GM21447 (cell line): Measurements from ENCODE around the gene CD59.
"Not testable (repeated sequence)": the region's sequence is repeated elsewhere in the genome, so short reads cannot be mapped to it uniquely, and the experiment has no call there.

Experiments
- ATAC-seq: cut with Tn5 transposase; IDR thresholded peaks from one replicate; pipeline ENCODE4 v1.9.1; 2021; ENCODE audit not compliant: unreplicated experiment

The CD59 gene

GRCh38 chr11:33696411-33696810 lies 39.8 kb downstream of the CD59 start:
- no peak for ATAC-seq

DNA sequence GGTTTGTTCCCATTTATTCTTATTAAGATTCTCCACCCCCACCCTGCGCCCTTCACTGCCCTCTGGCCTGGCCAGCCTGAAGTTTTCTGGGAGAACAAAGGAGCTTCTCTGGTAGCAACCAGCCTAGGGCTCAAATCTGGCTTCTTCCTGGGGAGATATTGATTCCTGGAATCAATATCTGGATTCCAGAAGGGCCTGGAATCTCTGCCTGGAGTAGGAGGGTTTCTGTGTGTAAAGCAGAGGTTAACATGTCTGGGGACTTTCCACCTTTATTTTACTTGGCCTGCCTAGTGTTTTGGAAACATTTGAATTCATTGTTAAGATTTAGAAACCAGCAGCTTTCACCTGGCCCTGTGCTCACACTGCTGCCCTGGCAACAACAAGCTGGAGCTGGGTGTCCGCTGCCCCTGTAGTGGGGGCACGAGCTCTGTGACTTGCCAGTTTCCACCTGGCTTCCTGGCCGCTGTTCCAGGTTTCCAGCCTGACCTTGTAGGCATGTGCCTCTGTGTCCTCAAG lies 41.1 kb downstream of the CD59 start:
- ATAC-seq, result no peak

DNA sequence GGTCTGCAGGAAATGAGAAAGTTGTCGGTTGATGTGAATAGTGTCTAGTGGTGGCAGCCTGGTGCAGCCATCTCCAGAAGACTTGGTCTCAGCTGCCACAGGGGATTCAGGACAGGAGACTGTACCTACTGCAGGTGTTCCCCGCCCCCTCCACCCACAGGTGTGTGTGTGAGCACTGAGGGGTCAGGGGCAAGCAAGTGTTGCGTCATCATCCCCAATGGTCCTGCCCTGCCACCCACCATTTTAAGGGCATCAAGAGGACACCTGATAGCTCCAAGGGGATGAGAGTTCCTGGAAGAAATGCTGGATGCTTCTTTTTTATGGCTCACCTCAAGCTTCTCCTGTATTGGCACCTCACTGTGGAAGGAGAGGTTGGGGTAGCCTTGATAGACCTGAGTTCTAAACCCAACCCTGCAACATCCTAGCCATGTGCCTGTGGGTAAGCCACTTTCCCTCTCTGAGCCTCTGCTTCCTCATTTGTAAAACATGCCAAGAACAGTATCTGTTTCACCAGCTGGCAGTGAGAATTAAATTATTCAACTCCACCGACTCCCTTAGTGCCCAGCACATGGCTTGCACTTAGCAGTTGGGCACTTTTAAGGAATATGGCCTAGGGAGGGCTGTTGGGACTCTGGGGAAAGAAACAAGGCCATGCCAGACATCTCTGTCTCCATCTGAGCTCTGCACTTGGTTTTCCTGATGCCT lies 41.7 kb downstream of the CD59 start:
- no peak for ATAC-seq

DNA sequence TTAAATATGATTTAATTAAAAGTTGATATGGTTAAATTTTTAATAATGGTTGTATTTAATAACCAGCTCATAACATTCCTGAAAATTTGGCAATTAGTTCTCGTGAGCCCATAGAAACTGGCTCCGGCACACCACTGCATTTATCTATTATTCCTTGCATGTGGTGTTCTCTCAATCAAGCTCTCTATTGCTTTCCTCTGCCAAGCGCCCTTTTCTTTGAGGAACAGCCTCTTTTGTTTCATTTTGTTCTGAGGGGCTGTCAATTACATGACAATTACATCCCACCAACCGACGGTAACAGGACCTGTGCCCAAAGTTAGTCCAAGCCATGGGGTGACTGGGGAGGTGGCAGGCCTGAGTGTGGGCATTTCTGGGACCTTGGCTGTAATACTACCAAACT lies 43.7 kb downstream of the CD59 start:
- no peak for ATAC-seq

DNA sequence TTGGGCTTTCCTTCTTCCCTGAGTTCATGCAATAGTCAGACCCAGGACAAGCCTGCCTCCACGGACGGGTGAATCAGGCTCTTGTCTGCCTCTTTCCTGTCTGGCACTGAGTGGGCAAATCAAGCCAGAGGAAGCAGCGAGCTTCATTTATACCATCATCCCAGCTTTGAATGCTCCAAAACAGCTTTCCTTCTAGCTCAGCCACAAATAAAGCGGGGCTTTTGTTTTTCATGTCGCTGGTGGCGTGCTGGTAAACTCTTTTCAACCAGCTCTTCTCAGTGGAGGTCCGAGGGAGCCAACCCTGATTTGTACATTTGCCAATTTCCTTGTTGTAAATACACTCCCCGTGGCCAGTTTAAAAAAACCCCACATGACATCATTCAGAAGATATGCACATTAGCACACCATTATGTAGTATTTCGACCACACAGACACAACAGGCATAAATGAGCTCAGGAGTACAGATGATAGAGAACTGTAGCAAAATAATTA lies 44.2 kb downstream of the CD59 start:
- no peak for ATAC-seq

DNA sequence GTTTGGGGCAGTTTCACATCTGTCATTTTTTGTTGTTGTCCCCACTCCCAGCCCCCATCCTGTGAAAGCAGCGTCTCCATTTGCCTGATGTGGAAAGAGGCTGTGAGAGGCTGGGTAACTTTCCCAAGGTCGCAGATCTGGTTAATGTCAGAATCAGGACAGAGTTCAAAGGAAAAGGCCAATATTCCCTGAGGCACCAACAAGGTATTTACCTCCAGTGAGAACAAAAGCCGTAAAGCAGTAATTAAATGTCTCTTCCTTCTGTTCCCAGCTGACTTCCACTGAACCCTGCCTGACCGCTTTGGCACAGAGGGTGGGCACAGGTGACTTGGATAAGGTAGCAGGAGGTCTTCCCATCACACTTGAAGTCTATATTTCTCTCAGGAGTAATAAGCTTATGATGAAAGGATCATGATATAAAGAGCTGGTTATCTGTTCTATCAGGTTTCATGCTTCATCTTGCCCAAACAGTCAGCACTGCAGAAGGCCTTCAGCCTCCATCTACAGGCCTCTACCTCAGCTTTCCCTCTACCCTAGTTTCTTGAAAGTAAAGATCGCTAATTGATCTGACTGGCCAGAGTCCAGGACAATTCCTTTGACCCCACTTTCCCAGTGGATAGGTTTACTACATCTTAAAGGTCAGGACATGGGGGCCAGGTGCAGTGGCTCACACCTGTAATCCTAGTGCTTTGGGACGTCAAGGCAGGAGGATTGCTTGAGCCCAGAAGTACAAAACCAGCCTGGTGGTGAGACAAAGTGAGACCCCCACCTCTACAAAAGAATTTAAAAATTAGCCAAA lies 45.0 kb downstream of the CD59 start:
- no peak for ATAC-seq

- no peak for ATAC-seq
Observed at GRCh38 chr11:33690290-33691065, 45.7 kb downstream of the CD59 start.

GRCh38 chr11:33689501-33689900 lies 46.7 kb downstream of the CD59 start:
- ATAC-seq, result no peak

- ATAC-seq, result no peak
Observed at GRCh38 chr11:33689085-33689484, 47.1 kb downstream of the CD59 start.

- ATAC-seq, result no peak
Observed at GRCh38 chr11:33687733-33688479, 48.3 kb downstream of the CD59 start.

DNA sequence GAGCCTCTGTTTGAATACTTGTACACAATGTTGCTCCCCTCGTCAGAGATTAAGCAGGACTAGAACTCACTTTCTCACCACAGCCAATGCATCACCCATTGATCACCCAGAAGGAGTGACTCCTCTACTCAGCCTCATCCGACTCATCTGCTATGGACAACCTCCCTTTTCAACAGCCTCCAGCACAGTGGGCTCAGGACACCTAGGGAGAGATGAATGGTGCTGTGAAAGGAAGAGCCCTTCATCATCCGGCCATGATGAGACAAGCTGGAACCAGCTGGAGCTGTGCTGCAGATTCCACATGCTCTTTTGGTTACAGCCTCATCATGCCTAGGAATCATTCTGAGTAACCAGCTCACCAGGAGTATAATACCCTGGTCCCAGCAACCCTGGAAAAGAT lies 51.1 kb downstream of the CD59 start:
- no peak for ATAC-seq

- ATAC-seq, result no peak
Observed at GRCh38 chr11:33684003-33684706, 52.1 kb downstream of the CD59 start.

DNA sequence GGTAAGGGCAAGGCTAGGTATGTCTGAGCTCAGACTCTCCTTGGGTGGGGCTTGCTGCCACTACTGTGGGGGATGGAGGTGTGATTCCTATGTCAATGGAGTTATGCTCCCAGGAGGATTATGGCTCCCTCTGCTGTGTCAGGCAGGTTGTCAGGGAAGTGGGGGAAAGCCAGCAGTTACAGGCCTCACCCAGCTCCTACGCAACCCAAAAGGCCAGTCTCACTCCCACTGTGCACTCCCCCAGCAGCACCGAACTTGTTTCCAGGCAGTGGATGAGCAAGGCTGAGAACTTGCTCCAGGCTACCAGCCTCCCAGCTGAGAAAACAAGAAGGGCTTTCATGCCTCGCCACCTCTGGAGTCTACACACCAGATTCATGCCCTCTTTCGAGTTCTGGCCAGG lies 53.8 kb downstream of the CD59 start:
- no peak for ATAC-seq

GRCh38 chr11:33682019-33682418 lies 54.2 kb downstream of the CD59 start:
- no peak for ATAC-seq

DNA sequence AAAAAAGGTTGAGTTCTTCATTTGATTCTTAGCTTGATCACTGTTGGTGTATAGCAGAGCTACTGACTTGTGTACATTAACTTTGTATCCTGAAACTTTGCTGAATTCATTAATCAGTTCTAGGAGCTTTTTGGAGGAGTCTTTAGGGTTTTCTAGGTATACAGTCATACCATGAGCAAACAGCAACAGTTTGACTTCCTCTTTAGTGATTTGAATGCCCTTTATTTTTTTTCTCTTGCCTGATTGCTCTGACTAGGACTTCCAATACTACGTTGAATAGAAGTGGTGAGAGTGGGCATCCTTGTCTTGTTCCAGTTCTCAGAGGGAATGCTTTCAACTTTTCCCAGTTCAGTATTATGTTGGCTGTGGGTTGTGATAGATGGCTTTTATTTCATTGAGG lies 57.6 kb downstream of the CD59 start:
- ATAC-seq, result not testable (repeated sequence)

- ATAC-seq, result no peak
Observed at GRCh38 chr11:33674035-33674814, 62.0 kb downstream of the CD59 start.

- ATAC-seq, result no peak
Observed at GRCh38 chr11:33672273-33672672, 64.0 kb downstream of the CD59 start.

DNA sequence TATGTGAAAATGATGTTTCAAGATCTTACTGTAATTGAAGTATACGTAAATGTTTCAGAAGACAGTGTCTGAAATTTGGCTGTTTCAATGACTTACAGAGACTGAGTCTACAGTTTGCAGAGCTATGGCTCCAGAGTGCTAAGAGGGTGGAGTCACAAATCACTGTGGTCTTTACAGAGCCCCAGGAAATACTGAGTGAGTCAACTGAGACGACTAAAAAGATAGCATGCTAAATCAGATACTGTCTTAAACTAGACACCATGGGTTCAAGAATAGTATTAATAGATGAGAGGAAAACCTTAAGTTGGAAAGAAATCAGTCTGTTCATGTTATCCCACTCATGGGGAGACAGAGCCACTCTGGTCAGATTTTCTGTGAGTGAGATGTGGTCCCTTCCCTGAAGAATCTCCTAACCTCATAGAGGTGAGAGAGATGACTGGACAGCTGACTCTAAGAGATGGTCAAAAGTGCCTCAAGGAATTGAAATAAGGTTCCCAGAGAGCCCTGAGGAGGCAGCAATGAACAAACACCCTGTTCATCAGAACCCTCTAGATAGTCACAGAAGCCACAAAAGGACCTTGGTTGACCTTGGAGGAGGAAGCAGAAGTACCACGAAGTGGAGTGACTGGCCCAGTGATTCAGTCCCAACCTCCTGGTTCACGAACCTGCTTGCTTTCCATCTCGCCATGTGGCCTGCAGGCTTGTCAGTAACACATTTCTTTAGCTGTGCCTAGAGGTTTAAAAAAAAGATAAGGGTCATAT lies 65.8 kb downstream of the CD59 start:
- no peak for ATAC-seq
